ENCODE results near the gene C16orf96. TPM values are rescaled to one million over a fixed set of nuclear protein-coding genes. Genes with fewer than 3 reads are reported as not detected.

C16orf96 gene
- total RNA-seq, 1 experiment from 2014 or later = 0.15 TPM

- BruUV-seq (replicated peaks) = TSS peak; percentile 36
- intact Hi-C loops (cut with micrococcal nuclease; ENCODE audit: unreplicated experiment) = no loop called here
- no peak overlapping the region for H3K4me3 ChIP-seq
These were observed 19.6 kb upstream of the C16orf96 start for GRCh38 chr16:4536391-4537106.

GRCh38 chr16:4537376-4538343 is 18.5 kb upstream of the C16orf96 start:
- H3K9me2 ChIP-seq (ENCODE audit: insufficient read depth) = no peaks in the 10 kb centered on the region
- CTCF ChIA-PET = no interaction called here
- H3K27me3 ChIP-seq (ENCODE audit: insufficient read depth, low read depth) = no peaks in the 10 kb centered on the region
- no peak for DNase-seq
- H3K4me2 ChIP-seq = peak overlapping the region; percentile 81
- H3K36me3 ChIP-seq (ENCODE audit: low read depth) = no peaks in the 10 kb centered on the region
- intact Hi-C loops (cut with micrococcal nuclease; ENCODE audit: unreplicated experiment) = no loop called here
- peak overlapping the region; percentile 93 for H2AFZ ChIP-seq
- TF ChIP-seq CTCF (conservative IDR thresholded peaks at IDR 0.05) (no peak), EZH2 (IDR thresholded peaks at IDR 0.05; ENCODE audit: low read depth) (no peak)
- POLR2A ChIA-PET (ENCODE audit: unreplicated experiment) = interaction anchor here (0.6 kb wide), 1 partner anchor 80 kb away, joined by 29 read pairs; no protein-coding TSS in a partner anchor
- peaks cover 13% of the 10 kb centered on the region for H3K9me3 ChIP-seq (ENCODE audit: insufficient read depth, low read depth)
- no peak overlapping the region for H3K27ac ChIP-seq
- no TSS peak for BruUV-seq (replicated peaks)
- H3K4me1 ChIP-seq (replicated peaks; ENCODE audit: insufficient read depth) = no peaks in the 10 kb centered on the region
- H3F3A ChIP-seq (ENCODE audit: insufficient read depth, low read depth) = peaks cover 13% of the 10 kb centered on the region
- no peaks in the 10 kb centered on the region for H4K20me1 ChIP-seq (ENCODE audit: insufficient read depth)
- H3K79me2 ChIP-seq (ENCODE audit: low read depth) = no peaks in the 10 kb centered on the region
- peak overlapping the region; percentile 76 for H3K4me3 ChIP-seq

More at GRCh38 chr16:4536391-4537106, 19.6 kb upstream of the C16orf96 start:
- no peaks in the 10 kb centered on the region for H3K36me3 ChIP-seq (ENCODE audit: low read depth)
- ChIA-PET CTCF (interaction anchor here (0.6 kb wide), 1 partner anchor 133 kb away, joined by 5 read pairs; no protein-coding TSS in a partner anchor), POLR2A (ENCODE audit: unreplicated experiment) (no interaction called here)
- no peak overlapping the region for H2AFZ ChIP-seq
- H3K4me1 ChIP-seq (replicated peaks; ENCODE audit: insufficient read depth) = no peaks in the 10 kb centered on the region
- no peak for DNase-seq
- H3K27me3 ChIP-seq (ENCODE audit: insufficient read depth, low read depth) = no peaks in the 10 kb centered on the region
- H3K9me2 ChIP-seq (ENCODE audit: insufficient read depth) = no peaks in the 10 kb centered on the region
- H3K79me2 ChIP-seq (ENCODE audit: low read depth) = no peaks in the 10 kb centered on the region
- no peak overlapping the region for H3K27ac ChIP-seq
- H4K20me1 ChIP-seq (ENCODE audit: insufficient read depth) = no peaks in the 10 kb centered on the region
- H3K4me2 ChIP-seq = no peak overlapping the region
- H3F3A ChIP-seq (ENCODE audit: insufficient read depth, low read depth) = peaks cover 13% of the 10 kb centered on the region
- peaks cover 13% of the 10 kb centered on the region for H3K9me3 ChIP-seq (ENCODE audit: insufficient read depth, low read depth)
- no peak for TF ChIP-seq CTCF (conservative IDR thresholded peaks at IDR 0.05)
- no peak for TF ChIP-seq EZH2 (IDR thresholded peaks at IDR 0.05; ENCODE audit: low read depth)
